Epithelial cell of esophagus (primary cell): ENCODE results near the gene TOM1L1.
A peak's percentile ranks its signal among the peaks of the same experiment; 100 is the strongest.

ENCODE experiments used
- DNase-seq: peaks from one replicate; pipeline ENCODE4 v3.0.0; 2010; ENCODE audit warnings: low read depth
- H3K4me3 ChIP-seq: 2 replicates; pipeline ENCODE4 v1.5.1; 2011; ENCODE audit warnings: mild to moderate bottlenecking, low read length, control low read depth
- CTCF ChIP-seq: IDR thresholded peaks from 2 replicates; pipeline ENCODE4 v1.5.1; 2011; ENCODE audit warnings: low read depth, mild to moderate bottlenecking, low read length, control low read depth, inconsistent platforms; ENCODE audit not compliant: insufficient read depth; ENCODE audit errors: missing control alignments

The TOM1L1 gene

GRCh38 chr17:54900457-54901229, at the start of gene TOM1L1:
Gene TOM1L1, plus strand, starts transcription at chr17:54900852. Its CDS starts 14 bp downstream, at chr17:54900866.
- DNase-seq = peak; percentile 90
- H3K4me3 ChIP-seq = peak within 1 kb of the TSS; percentile 85
- no peak for TF ChIP-seq CTCF

- no peak overlapping the region for H3K4me3 ChIP-seq
- TF ChIP-seq CTCF = no peak
- no peak for DNase-seq
These were observed 41.5 kb upstream of the TOM1L1 start for GRCh38 chr17:54859187-54859586.

- H3K4me3 ChIP-seq = no peak overlapping the region
- TF ChIP-seq CTCF = no peak
- no peak for DNase-seq
These were observed 39.8 kb upstream of the TOM1L1 start for GRCh38 chr17:54860617-54861470.

GRCh38 chr17:54861471-54861983, 39.1 kb upstream of the TOM1L1 start:
- no peak for DNase-seq
- H3K4me3 ChIP-seq = no peak overlapping the region
- TF ChIP-seq CTCF = no peak

GRCh38 chr17:54863176-54863575, 37.5 kb upstream of the TOM1L1 start:
- no peak for DNase-seq
- TF ChIP-seq CTCF = no peak
- no peak overlapping the region for H3K4me3 ChIP-seq

GRCh38 chr17:54864070-54864469, 36.6 kb upstream of the TOM1L1 start:
- no peak overlapping the region for H3K4me3 ChIP-seq
- no peak for DNase-seq
- TF ChIP-seq CTCF = no peak
